G401 (cell line): Measurements from ENCODE around the gene DCAF5. TPM values are rescaled to one million over a fixed set of nuclear protein-coding genes. Genes with fewer than 3 reads are reported as not detected.

Source experiments
- DNase-seq: peaks from one replicate; pipeline ENCODE4 v3.0.0-alpha.2; 2015; ENCODE audit warnings: low spot score
- in situ Hi-C: cut with HindIII; loops from 2 replicates; pipeline ENCODE4 v1.10.0; 2016; ENCODE audit warnings: low sequenced_read_pairs, mixed read lengths
- total RNA-seq: library from RNA; depleted of rRNA; stranded (reverse); fragments of >200 nt; shearing (Covaris generic); gene quantifications from 2 replicates; pipeline ENCODE4 v1.2.3, GENCODE V29; 2014

DCAF5 gene
- total RNA-seq, 1 experiment from 2014 or later: 25.5 TPM

- DNase-seq: no peak
- in situ Hi-C loops: loop anchor here (10.0 kb wide), 1 partner anchor 65 kb away; no protein-coding TSS in a partner anchor
Observed at GRCh38 chr14:69049675-69050074, 103.2 kb downstream of the DCAF5 start.

DNA sequence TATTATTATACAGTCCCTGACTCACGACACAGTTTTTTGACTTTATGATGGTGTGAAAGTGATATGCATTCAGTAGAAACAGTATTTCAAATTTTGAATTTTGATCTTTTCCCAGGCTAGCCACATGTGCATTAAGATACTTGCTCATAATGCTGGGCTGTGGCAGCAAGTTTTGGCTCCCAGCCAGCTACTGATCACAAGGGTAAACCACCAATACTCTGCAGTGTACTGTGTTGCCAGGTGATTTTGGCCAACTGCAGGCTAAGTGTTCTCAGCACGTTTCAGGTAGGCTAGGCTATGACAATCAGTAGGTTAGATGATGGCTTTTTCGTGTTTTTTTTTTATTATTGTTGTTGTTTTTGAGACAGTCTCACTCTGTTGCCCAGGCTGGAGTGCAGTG, 104.5 kb downstream of the DCAF5 start:
- no peak for DNase-seq
- in situ Hi-C loops: loop anchor here (10.0 kb wide), 1 partner anchor 64 kb away; no protein-coding TSS in a partner anchor

DNA sequence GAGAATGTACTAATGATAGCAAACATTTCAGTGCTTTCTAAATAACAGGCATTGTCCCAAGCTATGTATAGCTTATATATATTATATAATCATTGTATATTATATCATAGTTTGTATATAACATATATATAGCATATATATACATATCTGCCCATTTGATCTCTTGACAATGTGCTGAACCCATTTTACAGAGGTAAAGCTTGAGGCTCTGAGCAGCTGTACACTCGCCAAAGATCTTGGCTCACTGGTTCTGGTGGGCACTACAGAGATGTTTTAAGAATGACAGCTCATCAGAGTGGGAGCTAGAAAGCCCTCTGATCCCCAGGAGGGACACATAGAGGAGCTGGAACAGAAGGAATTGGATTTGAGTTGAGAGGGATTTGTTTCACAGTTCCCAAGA, 105.7 kb downstream of the DCAF5 start:
- no peak for DNase-seq
- in situ Hi-C loops: loop anchor here (10.0 kb wide), 1 partner anchor 62 kb away; no protein-coding TSS in a partner anchor

DNA sequence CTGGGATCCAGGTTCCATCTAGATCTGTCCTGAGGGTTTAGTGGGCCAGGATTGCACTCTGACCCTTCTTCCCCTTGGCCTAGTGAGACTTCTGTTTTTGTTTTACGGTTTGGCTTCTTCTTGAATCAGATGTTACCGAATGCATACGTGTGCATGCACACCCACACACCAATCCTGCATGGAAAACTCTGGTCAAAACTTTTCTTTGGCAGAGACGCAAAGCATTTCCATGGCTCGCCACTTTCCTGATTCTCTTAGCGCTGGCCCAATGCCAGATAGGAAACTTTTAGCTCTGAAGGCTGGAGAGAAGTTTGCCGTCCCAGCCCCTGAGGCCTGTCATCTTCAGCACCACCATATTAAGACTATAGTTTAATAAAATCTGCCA, 106.5 kb downstream of the DCAF5 start:
- in situ Hi-C loops: loop anchor here (10.0 kb wide), 1 partner anchor 62 kb away; no protein-coding TSS in a partner anchor

DNA sequence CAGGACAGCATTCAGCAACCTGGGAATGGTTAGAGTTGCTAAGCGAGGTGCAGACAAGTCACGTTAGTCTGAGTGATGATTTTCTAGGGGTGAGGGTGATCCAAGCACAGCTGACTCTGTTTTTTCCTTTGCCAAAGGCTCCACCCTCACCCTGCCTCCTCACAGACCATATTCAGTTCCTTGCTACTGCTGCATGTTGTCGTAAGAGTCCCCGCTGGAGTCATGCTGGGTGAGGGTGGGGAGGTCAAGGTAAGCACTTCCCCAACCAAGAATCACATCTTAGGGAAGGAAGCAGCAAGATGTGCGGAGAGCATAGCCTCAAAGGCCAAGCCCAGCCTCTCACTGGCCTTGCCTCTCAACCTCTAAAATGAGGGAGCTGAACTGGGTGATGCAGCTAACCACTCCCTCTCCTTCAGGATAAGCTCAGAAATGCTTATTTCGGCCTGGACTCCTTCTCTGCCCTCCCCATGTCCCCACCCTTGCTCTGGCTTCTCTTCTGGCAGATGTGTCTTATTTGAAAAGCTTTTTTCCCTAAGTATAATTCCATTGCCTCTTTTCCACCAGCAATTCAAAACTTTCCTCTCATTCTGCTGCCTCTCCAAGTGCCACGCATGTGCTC, 107.0 kb downstream of the DCAF5 start:
- in situ Hi-C loops: loop anchor here (10.0 kb wide), 1 partner anchor 61 kb away; no protein-coding TSS in a partner anchor
- DNase-seq: no peak

More for the DNA sequence above, 106.5 kb downstream of the DCAF5 start:
- no peak for DNase-seq

DNA sequence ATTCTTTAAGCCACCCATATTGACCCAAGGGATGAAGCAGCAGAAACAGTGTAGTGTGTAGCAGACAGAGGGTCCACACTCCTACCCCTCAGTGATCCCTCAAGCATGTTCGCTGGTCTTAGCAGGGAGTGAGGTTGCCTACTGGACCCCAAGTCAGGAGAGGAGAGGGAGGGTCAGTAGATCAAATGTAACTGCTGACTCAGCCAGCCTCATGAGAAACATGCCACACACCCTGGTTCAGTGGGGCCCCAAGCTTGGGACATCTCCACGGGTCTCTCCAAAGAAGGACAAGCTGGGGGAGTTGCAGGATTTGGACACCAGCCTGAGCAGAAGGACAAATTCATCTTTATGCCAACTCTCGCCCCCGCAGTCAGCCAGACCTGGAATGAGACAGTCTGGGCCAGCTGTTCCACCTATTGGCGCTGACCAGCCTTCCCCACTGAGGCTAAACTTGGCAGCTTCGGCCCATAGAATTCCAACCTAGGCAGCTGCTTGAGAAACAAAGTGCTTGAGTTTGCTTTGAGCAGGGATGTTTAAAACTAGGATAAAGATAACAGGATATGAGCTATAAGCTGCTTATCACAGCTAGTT, 107.9 kb downstream of the DCAF5 start:
- no peak for DNase-seq
- in situ Hi-C loops: loop anchor here (10.0 kb wide), 1 partner anchor 60 kb away; no protein-coding TSS in a partner anchor

DNA sequence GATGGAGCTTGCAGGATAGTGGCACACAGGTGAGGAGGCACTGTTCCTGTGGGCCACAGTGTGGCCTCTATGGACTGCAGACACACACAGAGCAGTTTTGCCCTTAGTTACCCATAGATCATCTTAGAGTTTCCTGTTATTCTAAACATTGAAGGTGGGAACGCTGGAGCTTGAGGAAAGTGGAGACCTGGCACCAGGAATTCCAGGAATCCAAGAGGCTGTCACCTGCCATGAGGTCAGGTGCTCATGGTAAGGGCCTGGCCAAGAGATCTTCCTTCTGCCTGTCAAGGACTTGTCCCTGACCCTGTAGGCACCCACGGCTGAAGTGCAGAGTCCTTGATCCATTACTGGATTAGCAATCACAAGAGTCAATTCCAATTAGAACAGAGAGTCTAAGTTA, 108.6 kb downstream of the DCAF5 start:
- DNase-seq: no peak
- in situ Hi-C loops: loop anchor here (10.0 kb wide), 1 partner anchor 59 kb away; no protein-coding TSS in a partner anchor

DNA sequence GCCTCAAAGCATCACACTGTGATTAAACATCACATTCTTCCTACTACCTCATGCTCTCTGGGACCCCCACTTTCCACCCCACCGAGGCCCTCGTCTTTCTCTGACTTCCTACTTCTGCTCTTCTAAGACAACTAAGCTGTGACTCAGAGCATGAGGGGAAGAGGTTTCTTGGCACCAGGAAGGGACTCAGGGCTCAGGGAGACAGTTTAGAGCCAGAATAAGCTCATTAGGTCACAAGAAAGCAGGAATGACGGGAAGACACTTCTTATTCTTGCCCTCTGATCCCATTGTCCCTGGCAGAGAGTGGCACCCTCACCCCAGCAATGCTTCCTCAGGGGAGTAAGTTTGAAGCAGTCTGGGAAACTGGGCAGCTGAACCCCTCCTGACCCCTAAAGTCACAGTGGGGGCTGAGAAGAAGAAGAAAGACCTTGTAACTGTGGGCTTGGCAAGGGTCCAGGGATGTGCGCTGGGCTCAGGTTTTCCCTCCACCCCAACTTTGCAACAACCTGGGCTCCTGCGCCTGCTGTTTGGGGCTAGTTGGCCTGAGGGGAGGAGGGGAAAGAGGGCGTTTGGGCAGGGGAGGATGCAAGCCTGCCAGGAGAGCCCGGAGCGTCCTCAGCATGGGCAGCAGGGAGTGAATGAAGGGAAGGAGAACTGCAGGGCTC, 109.2 kb downstream of the DCAF5 start:
- no peak for DNase-seq
- in situ Hi-C loops: loop anchor here (10.0 kb wide), 1 partner anchor 59 kb away; no protein-coding TSS in a partner anchor

GRCh38 chr14:69042787-69043444, 110.0 kb downstream of the DCAF5 start:
- in situ Hi-C loops: loop anchor here (10.0 kb wide), 1 partner anchor 58 kb away; no protein-coding TSS in a partner anchor
- no peak for DNase-seq

GRCh38 chr14:69042299-69042698, 110.6 kb downstream of the DCAF5 start:
- DNase-seq: no peak
- in situ Hi-C loops: loop anchor here (10.0 kb wide), 1 partner anchor 57 kb away; no protein-coding TSS in a partner anchor

GRCh38 chr14:69041783-69042182, 111.1 kb downstream of the DCAF5 start:
- in situ Hi-C loops: loop anchor here (10.0 kb wide), 1 partner anchor 57 kb away; no protein-coding TSS in a partner anchor

GRCh38 chr14:69040353-69040752, 112.6 kb downstream of the DCAF5 start:
- in situ Hi-C loops: loop anchor here (10.0 kb wide), 1 partner anchor 56 kb away; no protein-coding TSS in a partner anchor
- DNase-seq: no peak

More at GRCh38 chr14:69041783-69042182, 111.1 kb downstream of the DCAF5 start:
- DNase-seq: no peak

GRCh38 chr14:69039288-69039628, 113.7 kb downstream of the DCAF5 start:
- no peak for DNase-seq
- in situ Hi-C loops: no loop called here

GRCh38 chr14:69038455-69039287, 114.2 kb downstream of the DCAF5 start:
- DNase-seq: no peak
- in situ Hi-C loops: no loop called here

DNA sequence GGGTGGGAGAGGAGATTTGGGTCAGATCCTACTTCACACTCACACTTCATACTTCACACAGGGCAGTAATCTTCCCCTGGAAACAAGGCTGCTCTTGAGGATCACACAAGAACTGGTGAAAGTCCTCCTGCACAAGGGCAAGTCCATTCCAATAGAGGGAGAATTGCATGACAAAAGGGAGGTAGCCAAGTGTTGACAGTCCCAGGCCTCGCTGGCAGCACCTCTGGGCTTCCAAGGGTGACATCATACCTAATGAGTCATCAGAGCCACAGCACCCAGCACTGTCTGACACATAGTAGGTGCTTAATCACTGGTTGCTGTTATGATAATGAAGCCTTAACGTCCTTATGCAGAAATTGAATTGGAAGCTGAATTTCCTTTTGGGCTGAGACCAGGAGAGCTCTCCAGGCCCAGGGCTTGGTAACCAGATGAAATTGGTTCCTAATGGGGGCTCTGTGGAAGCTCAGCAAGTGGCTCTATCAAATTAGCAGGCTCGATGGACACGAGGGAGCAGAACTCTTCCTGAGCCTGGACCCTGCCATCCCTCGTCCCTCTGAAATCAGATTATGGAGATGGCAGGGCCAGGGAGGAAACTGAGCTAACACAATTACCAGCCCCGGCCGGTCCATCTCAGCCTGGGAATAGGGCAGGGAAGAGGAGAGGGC, 115.0 kb downstream of the DCAF5 start:
- in situ Hi-C loops: no loop called here
- no peak for DNase-seq

DNA sequence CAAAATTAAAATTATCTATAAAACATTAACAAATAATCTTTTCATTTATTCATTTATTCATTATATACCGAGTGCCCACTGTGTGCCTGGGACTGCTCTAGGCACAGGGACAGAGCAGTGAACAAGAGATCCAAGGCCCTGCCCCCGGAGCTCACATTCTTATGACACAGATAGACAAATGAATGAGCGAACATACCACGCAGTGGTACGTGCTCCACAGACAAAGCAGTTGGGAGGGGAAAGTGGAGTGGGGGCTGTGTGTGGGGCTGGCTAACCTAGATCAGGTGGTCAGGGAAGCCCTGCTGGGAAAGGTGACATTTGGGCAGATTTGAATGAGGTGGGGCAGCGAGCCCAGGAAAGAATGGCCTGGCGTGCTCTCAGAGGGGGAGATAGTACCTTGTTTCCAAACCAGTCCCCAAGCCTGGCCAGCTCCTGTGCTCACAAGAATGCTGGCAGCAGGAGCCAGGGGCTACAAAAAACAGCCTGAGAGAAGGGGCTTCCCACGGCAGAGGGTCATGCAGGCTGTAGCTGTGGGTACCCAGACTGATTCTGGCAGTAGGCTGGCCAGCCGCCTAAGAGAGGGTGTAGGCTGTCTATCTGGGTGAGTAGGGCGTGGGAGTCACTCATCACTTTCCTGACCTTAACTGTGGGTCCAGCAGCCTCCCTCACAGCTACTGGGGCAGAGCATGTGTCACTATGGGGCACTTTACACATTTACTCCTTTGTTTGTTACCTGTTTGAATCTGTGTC, 116.0 kb downstream of the DCAF5 start:
- in situ Hi-C loops: no loop called here
- no peak for DNase-seq

GRCh38 chr14:69034612-69035262, 118.2 kb downstream of the DCAF5 start:
- in situ Hi-C loops: no loop called here
- DNase-seq: no peak
